ENCODE measurements around the gene WWTR1. TPM values are rescaled to one million over a fixed set of nuclear protein-coding genes. Genes with fewer than 3 reads are reported as not detected.

WWTR1 gene
- total RNA-seq, 1 experiment from 2014 or later, result 79.7 TPM

DNA sequence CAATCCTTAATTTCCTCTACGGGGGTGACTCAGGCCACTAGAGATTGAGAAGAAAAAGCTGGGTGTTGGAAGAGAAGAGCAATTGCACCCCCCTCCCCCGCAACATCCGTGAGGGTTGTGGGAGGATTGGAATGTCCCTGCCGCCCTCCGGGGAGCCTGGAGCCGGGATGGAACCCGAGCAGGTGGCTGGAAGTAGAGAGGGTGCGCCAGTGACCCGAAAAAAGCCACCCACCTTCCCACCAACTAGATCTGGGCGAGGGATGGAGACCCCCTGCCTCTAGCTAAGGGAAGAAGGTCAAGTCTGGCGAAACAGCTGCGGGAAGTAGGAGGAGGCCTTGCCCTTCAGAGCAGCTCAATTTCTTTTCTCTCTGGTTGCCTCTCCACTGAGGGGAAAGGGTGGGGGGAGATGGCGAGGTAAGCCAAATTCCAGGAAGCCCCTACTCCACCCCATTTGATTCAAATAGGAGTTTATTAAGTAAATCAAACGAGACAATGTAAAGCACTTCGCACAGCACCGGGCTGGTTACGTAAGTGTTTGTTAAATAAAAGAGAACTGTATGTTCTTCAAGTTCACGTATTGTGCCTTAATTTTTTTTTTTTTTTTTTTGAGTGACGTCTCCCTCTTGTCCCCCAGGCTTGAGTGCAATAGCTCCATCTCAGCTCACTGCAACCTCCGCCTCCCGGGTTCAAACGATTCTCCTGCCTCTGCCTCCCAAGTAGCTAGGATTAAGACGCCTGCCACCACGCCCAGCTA is 1.1 kb upstream of the WWTR1 start:
- Histone ChIP-seq H3K9me3 (ENCODE audit: low read length) (no peaks in the 10 kb centered on the region), H3K36me3 (ENCODE audit: low read depth, low read length) (peaks cover 17% of the 10 kb centered on the region), H3K79me2 (ENCODE audit: low read length) (peaks cover 49% of the 10 kb centered on the region), H3K27ac (ENCODE audit: low read length) (peak overlapping the region; percentile 95), H4K20me1 (ENCODE audit: low read length) (peaks cover 31% of the 10 kb centered on the region), H3K9ac (ENCODE audit: low read length) (peak overlapping the region; percentile 93), H3K4me2 (ENCODE audit: low read length) (peak overlapping the region; percentile 94), H3K4me3 (ENCODE audit: low read length) (peak overlapping the region; percentile 98), H3K27me3 (ENCODE audit: low read length) (no peaks in the 10 kb centered on the region), H2AFZ (ENCODE audit: low read length) (peak overlapping the region; percentile 61), H3K4me1 (ENCODE audit: insufficient read depth, low read length) (peaks cover 31% of the 10 kb centered on the region), H3K9me2 (replicated peaks; ENCODE audit: low read length) (no peaks in the 10 kb centered on the region), H3F3A (ENCODE audit: low read length, unreplicated experiment) (no peaks in the 10 kb centered on the region)
- CTCF ChIA-PET, result interaction anchor here (0.7 kb wide), 1 partner anchor 104 kb away, joined by 3 read pairs; no protein-coding TSS in a partner anchor
- TF ChIP-seq EZH2 (IDR thresholded peaks at IDR 0.05; ENCODE audit: low read length, unreplicated experiment) (no peak), EZH2phosphoT487 (IDR thresholded peaks at IDR 0.05; ENCODE audit: borderline replicate concordance, low read length) (no peak)
- TF ChIP-seq, protein P1, sequence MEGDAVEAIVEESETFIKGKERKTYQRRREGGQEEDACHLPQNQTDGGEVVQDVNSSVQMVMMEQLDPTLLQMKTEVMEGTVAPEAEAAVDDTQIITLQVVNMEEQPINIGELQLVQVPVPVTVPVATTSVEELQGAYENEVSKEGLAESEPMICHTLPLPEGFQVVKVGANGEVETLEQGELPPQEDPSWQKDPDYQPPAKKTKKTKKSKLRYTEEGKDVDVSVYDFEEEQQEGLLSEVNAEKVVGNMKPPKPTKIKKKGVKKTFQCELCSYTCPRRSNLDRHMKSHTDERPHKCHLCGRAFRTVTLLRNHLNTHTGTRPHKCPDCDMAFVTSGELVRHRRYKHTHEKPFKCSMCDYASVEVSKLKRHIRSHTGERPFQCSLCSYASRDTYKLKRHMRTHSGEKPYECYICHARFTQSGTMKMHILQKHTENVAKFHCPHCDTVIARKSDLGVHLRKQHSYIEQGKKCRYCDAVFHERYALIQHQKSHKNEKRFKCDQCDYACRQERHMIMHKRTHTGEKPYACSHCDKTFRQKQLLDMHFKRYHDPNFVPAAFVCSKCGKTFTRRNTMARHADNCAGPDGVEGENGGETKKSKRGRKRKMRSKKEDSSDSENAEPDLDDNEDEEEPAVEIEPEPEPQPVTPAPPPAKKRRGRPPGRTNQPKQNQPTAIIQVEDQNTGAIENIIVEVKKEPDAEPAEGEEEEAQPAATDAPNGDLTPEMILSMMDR (conservative IDR thresholded peaks at IDR 0.05; ENCODE audit: low read depth, low read length), result no peak
- TSS peak; percentile 54 for BruUV-seq (replicated peaks)
- peak; percentile 12 for ATAC-seq
- POLR2A ChIA-PET (ENCODE audit: unreplicated experiment), result interaction anchor here (0.6 to 2.4 kb wide), 9 partner anchors 13 to 638 kb away, joined by 3 to 36 read pairs (median 7); partner anchors contain the start of gene TM4SF1
- intact Hi-C loops (cut with micrococcal nuclease), result loop anchor here (1.0 to 10.0 kb wide), 9 partner anchors 19 to 284 kb away; partner anchors contain the start of genes RNF13 and TM4SF1
- DNase-seq, result no peak

DNA sequence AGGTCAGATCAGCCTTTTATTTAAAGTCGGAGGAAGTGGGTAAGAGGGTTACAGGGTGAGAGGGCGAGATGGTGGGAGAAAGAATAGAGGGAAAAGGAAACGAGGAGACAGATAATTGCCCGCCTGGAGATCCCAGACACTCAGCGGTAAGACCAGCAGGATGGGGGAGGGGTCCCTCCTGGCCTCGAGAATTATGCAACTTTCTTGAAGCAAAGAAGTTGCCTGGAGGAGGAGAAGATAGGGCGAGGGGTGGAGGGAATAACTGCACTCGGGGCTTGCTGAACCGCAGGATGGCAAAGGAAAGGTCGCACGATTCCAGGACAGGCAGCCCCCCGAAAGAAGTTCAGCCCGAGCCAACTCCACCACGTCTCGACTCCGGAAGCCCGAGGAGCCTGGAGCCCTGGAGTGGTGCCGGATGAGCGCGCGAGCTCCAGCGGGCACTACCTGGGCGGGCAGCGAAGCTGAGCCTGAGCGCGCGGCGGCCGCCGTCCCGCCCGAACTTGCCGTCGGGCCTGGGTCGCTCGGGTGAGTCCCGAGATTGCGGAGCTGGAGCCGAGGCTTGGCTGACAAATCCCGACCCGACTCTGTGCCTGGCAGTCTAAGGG is 402 bp downstream of the WWTR1 start:
- intact Hi-C loops (cut with micrococcal nuclease), result loop anchor here (5.0 to 10.0 kb wide), 4 partner anchors 45 to 283 kb away; partner anchors contain the start of genes RNF13 and TM4SF1
- Histone ChIP-seq H3K36me3 (ENCODE audit: low read depth, low read length) (peaks cover 28% of the 10 kb centered on the region), H3K79me2 (ENCODE audit: low read length) (peaks cover 63% of the 10 kb centered on the region), H3K27ac (ENCODE audit: low read length) (peak overlapping the region; percentile 95), H3K4me3 (ENCODE audit: low read length) (peak overlapping the region; percentile 98), H3K9me2 (replicated peaks; ENCODE audit: low read length) (no peaks in the 10 kb centered on the region), H3K27me3 (ENCODE audit: low read length) (no peaks in the 10 kb centered on the region), H3K4me2 (ENCODE audit: low read length) (peak overlapping the region; percentile 94), H3K9me3 (ENCODE audit: low read length) (no peaks in the 10 kb centered on the region), H2AFZ (ENCODE audit: low read length) (peak overlapping the region; percentile 29; the same call in 1 of the 2 replicates), H3K9ac (ENCODE audit: low read length) (peak overlapping the region; percentile 93), H3K4me1 (ENCODE audit: insufficient read depth, low read length) (peaks cover 43% of the 10 kb centered on the region), H3F3A (ENCODE audit: low read length, unreplicated experiment) (no peaks in the 10 kb centered on the region), H4K20me1 (ENCODE audit: low read length) (peaks cover 44% of the 10 kb centered on the region)
- DNase-seq, result peak; percentile 46
- CTCF ChIA-PET, result interaction anchor here (0.6 to 1.1 kb wide), 6 partner anchors 11 to 412 kb away, joined by 3 to 8 read pairs (median 3); no protein-coding TSS in a partner anchor
- peak; percentile 21 for ATAC-seq
- TF ChIP-seq, protein P1 (conservative IDR thresholded peaks at IDR 0.05; ENCODE audit: low read depth, low read length), result no peak
- TF ChIP-seq EZH2 (IDR thresholded peaks at IDR 0.05; ENCODE audit: low read length, unreplicated experiment) (no peak), EZH2phosphoT487 (IDR thresholded peaks at IDR 0.05; ENCODE audit: borderline replicate concordance, low read length) (no peak)
- POLR2A ChIA-PET (ENCODE audit: unreplicated experiment), result interaction anchor here (0.6 to 2.4 kb wide), 14 partner anchors 11 to 280 kb away, joined by 3 to 36 read pairs (median 6); partner anchors contain the start of gene TM4SF1
- BruUV-seq (replicated peaks), result no TSS peak

Measured in PC-3 (cell line).